Urinary bladder (tissue), 4 donors: Measurements from ENCODE around the gene SLC22A1. TPM values are rescaled to one million over a fixed set of nuclear protein-coding genes. Genes with fewer than 3 reads are reported as not detected.
"Not testable (repeated sequence)": the region's sequence is repeated elsewhere in the genome, so short reads cannot be mapped to it uniquely, and the experiment has no call there.

Experiments
- DNase-seq: peaks from one replicate; pipeline ENCODE4 v3.0.0-alpha.2; 2015; ENCODE audit errors: extremely low spot score
- H3K27ac ChIP-seq: one replicate; pipeline ENCODE4 v1.5.1; 2013; ENCODE audit warnings: low read depth, mild to moderate bottlenecking, moderate library complexity
- H3K36me3 ChIP-seq: one replicate; pipeline ENCODE4 v1.6.1; 2013; ENCODE audit warnings: mild to moderate bottlenecking, moderate library complexity; ENCODE audit not compliant: insufficient read depth
- H3K4me1 ChIP-seq: one replicate; pipeline ENCODE4 v1.6.1; 2013; ENCODE audit warnings: mild to moderate bottlenecking, moderate library complexity; ENCODE audit not compliant: insufficient read depth
- H3K4me3 ChIP-seq: one replicate; pipeline ENCODE4 v1.5.1; 2013; ENCODE audit warnings: low read depth, low read length
- WGBS: extraction: QIAGEN DNeasy Blood & Tissue Kit; methylation state at CpG from one replicate; pipeline ENCODE4 v1.1.7; 2013; 5-methylcytosine and 5-hydroxymethylcytosine counted together
- polyA plus RNA-seq: library from polyadenylated mRNA; stranded (reverse); fragments of 200-250 nt; gene quantifications from one replicate; pipeline ENCODE4 v1.2.3, GENCODE V29; 2013
- total RNA-seq: library from RNA; depleted of rRNA; stranded (reverse); fragments of >200 nt; gene quantifications from one replicate; pipeline ENCODE4 v1.2.3, GENCODE V29; 2014
- donor health status: healthy with polysubstance abuse.
- donor health status: healthy.

Gene SLC22A1
- total and polyA plus RNA-seq, 2 donors = 0.44 to 0.53 TPM

GRCh38 chr6:160142115-160142715 lies 20.6 kb downstream of the SLC22A1 start:
- H3K4me3 ChIP-seq = no peak overlapping the region
- no peaks in the 10 kb centered on the region for H3K4me1 ChIP-seq
- no peak overlapping the region for H3K27ac ChIP-seq
- WGBS = 86% methylated on average over 8 of the region's 8 CpGs
- DNase-seq = no peak
- H3K36me3 ChIP-seq = no peaks in the 10 kb centered on the region

- Histone ChIP-seq H3K4me1 (no peaks in the 10 kb centered on the region), H3K4me3 (no peak overlapping the region), H3K36me3 (no peaks in the 10 kb centered on the region), H3K27ac (no peak overlapping the region)
- no peak for DNase-seq
- WGBS = 69% methylated on average over 6 of the region's 6 CpGs
These were observed 25.0 kb downstream of the SLC22A1 start for GRCh38 chr6:160146454-160147145.

GRCh38 chr6:160147146-160147536 lies 25.5 kb downstream of the SLC22A1 start:
- no peak overlapping the region for H3K27ac ChIP-seq
- no peaks in the 10 kb centered on the region for H3K36me3 ChIP-seq
- DNase-seq = no peak
- H3K4me1 ChIP-seq = no peaks in the 10 kb centered on the region
- 53% methylated on average over 3 of the region's 3 CpGs for WGBS
- H3K4me3 ChIP-seq = no peak overlapping the region

- H3K27ac ChIP-seq = no peak overlapping the region
- H3K4me3 ChIP-seq = no peak overlapping the region
- DNase-seq = no peak
- H3K4me1 ChIP-seq = no peaks in the 10 kb centered on the region
- WGBS = 97% methylated on average over 3 of the region's 3 CpGs
- H3K36me3 ChIP-seq = no peaks in the 10 kb centered on the region
These were observed 32.9 kb downstream of the SLC22A1 start for GRCh38 chr6:160154471-160154870.

- Histone ChIP-seq H3K4me1 (no peaks in the 10 kb centered on the region), H3K36me3 (no peaks in the 10 kb centered on the region), H3K4me3 (no peak overlapping the region), H3K27ac (no peak overlapping the region)
- DNase-seq = no peak
- WGBS = 70% methylated on average over 1 of the region's 1 CpG
These were observed 35.2 kb downstream of the SLC22A1 start for GRCh38 chr6:160156842-160157241.

GRCh38 chr6:160160450-160160849 lies 38.8 kb downstream of the SLC22A1 start:
- Histone ChIP-seq H3K4me1 (no peaks in the 10 kb centered on the region), H3K4me3 (no peak overlapping the region), H3K27ac (no peak overlapping the region), H3K36me3 (no peaks in the 10 kb centered on the region)
- 55% methylated on average over 6 of the region's 6 CpGs for WGBS
- DNase-seq = peak; percentile 43

- Histone ChIP-seq H3K4me1 (no peaks in the 10 kb centered on the region), H3K27ac (no peak overlapping the region), H3K36me3 (no peaks in the 10 kb centered on the region), H3K4me3 (no peak overlapping the region)
- DNase-seq = no peak
- WGBS = 88% methylated on average over 15 of the region's 15 CpGs
These were observed 39.5 kb downstream of the SLC22A1 start for GRCh38 chr6:160160929-160161646.

GRCh38 chr6:160161647-160161986 lies 40.0 kb downstream of the SLC22A1 start:
- no peak overlapping the region for H3K4me3 ChIP-seq
- H3K4me1 ChIP-seq = no peaks in the 10 kb centered on the region
- H3K27ac ChIP-seq = no peak overlapping the region
- 75% methylated on average over 5 of the region's 5 CpGs for WGBS
- DNase-seq = no peak
- H3K36me3 ChIP-seq = no peaks in the 10 kb centered on the region

- H3K4me1 ChIP-seq = no peaks in the 10 kb centered on the region
- H3K36me3 ChIP-seq = no peaks in the 10 kb centered on the region
- 69% methylated on average over 5 of the region's 5 CpGs for WGBS
- DNase-seq = no peak
- no peak overlapping the region for H3K27ac ChIP-seq
- no peak overlapping the region for H3K4me3 ChIP-seq
These were observed 40.5 kb downstream of the SLC22A1 start for GRCh38 chr6:160162030-160162566.

- no peaks in the 10 kb centered on the region for H3K36me3 ChIP-seq
- H3K4me3 ChIP-seq = no peak overlapping the region
- H3K27ac ChIP-seq = no peak overlapping the region
- WGBS = 76% methylated on average over 8 of the region's 8 CpGs
- no peaks in the 10 kb centered on the region for H3K4me1 ChIP-seq
- no peak for DNase-seq
These were observed 41.8 kb downstream of the SLC22A1 start for GRCh38 chr6:160163425-160163824.

- Histone ChIP-seq H3K36me3 (no peaks in the 10 kb centered on the region), H3K27ac (no peak overlapping the region), H3K4me3 (no peak overlapping the region), H3K4me1 (no peaks in the 10 kb centered on the region)
- 67% methylated on average over 7 of the region's 7 CpGs for WGBS
- no peak for DNase-seq
These were observed 42.3 kb downstream of the SLC22A1 start for GRCh38 chr6:160163912-160164311.

- H3K4me1 ChIP-seq, H3K36me3 ChIP-seq, H3K4me3 ChIP-seq, DNase-seq, H3K27ac ChIP-seq: not testable (repeated sequence)
- WGBS = 89% methylated on average over 3 of the region's 3 CpGs
These were observed 44.3 kb downstream of the SLC22A1 start for GRCh38 chr6:160165928-160166327.

GRCh38 chr6:160167604-160168399 lies 46.2 kb downstream of the SLC22A1 start:
- H3K4me3 ChIP-seq = no peak overlapping the region
- no peak overlapping the region for H3K27ac ChIP-seq
- no peaks in the 10 kb centered on the region for H3K4me1 ChIP-seq
- WGBS = 79% methylated on average over 7 of the region's 7 CpGs
- no peaks in the 10 kb centered on the region for H3K36me3 ChIP-seq
- DNase-seq = no peak
